Fibroblast of lung (primary cell): Measurements from ENCODE around the gene TRIM67. TPM values are rescaled to one million over a fixed set of nuclear protein-coding genes. Genes with fewer than 3 reads are reported as not detected.

Source experiments
- DNase-seq, 2 donors: peaks; one replicate each; pipeline versions ENCODE4 v3.0.0 to v3.0.0-alpha.2; 2010; ENCODE audit warnings: low read depth in 2 of 2
- H2AFZ ChIP-seq: 2 replicates; pipeline ENCODE4 v1.5.1; 2012; ENCODE audit warnings: low read length, control low read depth, inconsistent platforms
- H3K27ac ChIP-seq: 2 replicates; pipeline ENCODE4 v1.5.1; 2011; ENCODE audit warnings: low read length, control low read depth; ENCODE audit not compliant: insufficient read depth
- H3K27me3 ChIP-seq: 2 replicates; pipeline ENCODE4 v1.5.1; 2011; ENCODE audit warnings: mild to moderate bottlenecking, low read length; ENCODE audit not compliant: control insufficient read depth, insufficient read depth
- H3K36me3 ChIP-seq: 2 replicates; pipeline ENCODE4 v1.5.1; 2011; ENCODE audit warnings: low read length; ENCODE audit not compliant: control insufficient read depth, insufficient read depth
- H3K4me1 ChIP-seq: 2 replicates; pipeline ENCODE4 v1.5.1; 2011; ENCODE audit warnings: low read length; ENCODE audit not compliant: control insufficient read depth, insufficient read depth; ENCODE audit errors: extremely low read depth
- H3K4me2 ChIP-seq: 2 replicates; pipeline ENCODE4 v1.5.1; 2011; ENCODE audit warnings: low read length, control low read depth; ENCODE audit not compliant: insufficient read depth; ENCODE audit errors: extremely low read depth
- H3K4me3 ChIP-seq, 4 experiments: fragments of 200-600 bp in 1 of 4; sonication (generic) in 1 of 4; replicated peaks in 1 of 4; 2 replicates each; pipeline ENCODE4 v1.5.1; 2011 to 2016; ENCODE audit warnings: low read length in 4 of 4, low read depth in 3 of 4, mild to moderate bottlenecking in 3 of 4, control low read depth in 2 of 4, inconsistent platforms in 1 of 4, mixed read lengths in 1 of 4; ENCODE audit not compliant: insufficient read depth in 1 of 4; ENCODE audit errors: control extremely low read depth in 1 of 4
- H3K79me2 ChIP-seq: 2 replicates; pipeline ENCODE4 v1.5.1; 2012; ENCODE audit warnings: mild to moderate bottlenecking, low read length, inconsistent platforms; ENCODE audit not compliant: control insufficient read depth, insufficient read depth
- H3K9ac ChIP-seq: 2 replicates; pipeline ENCODE4 v1.5.1; 2011; ENCODE audit warnings: mild to moderate bottlenecking, low read length, control low read depth; ENCODE audit not compliant: insufficient read depth
- H3K9me3 ChIP-seq: 2 replicates; pipeline ENCODE4 v1.5.1; 2012; ENCODE audit warnings: low read depth, low read length; ENCODE audit not compliant: control insufficient read depth, insufficient read depth
- H4K20me1 ChIP-seq: 2 replicates; pipeline ENCODE4 v1.5.1; 2011; ENCODE audit warnings: low read length; ENCODE audit not compliant: control insufficient read depth, insufficient read depth; ENCODE audit errors: extremely low read depth
- CTCF ChIP-seq, 2 donors: IDR thresholded peaks in 1 of 2; conservative IDR thresholded peaks in 1 of 2; 1 replicate in 1 of 2; 2 replicates in 1 of 2; pipeline ENCODE4 v1.5.1; 2011 to 2012; ENCODE audit warnings: low read length in 2 of 2, control low read depth in 1 of 2, inconsistent platforms in 1 of 2, low read depth in 1 of 2, mild to moderate bottlenecking in 1 of 2
- EZH2 ChIP-seq: IDR thresholded peaks from 2 replicates; pipeline ENCODE4 v1.5.1; 2012; ENCODE audit warnings: low read length, control low read depth, mild to moderate bottlenecking; ENCODE audit errors: missing control alignments
- polyA plus RNA-seq, 2 donors: library from polyadenylated mRNA; depleted of rRNA in 1 of 2; stranded (reverse) in 1 of 2; unstranded in 1 of 2; fragments of >200 nt; gene quantifications; 2 replicates each; pipeline ENCODE4 v1.2.1, GENCODE V29; 2011 to 2012; ENCODE audit warnings: missing spikeins in 1 of 2
- total RNA-seq: library from RNA; depleted of rRNA; stranded (reverse); fragments of >200 nt; gene quantifications from 2 replicates; pipeline ENCODE4 v1.2.1, GENCODE V29; 2014

The TRIM67 gene
- total and polyA plus RNA-seq, 2 donors (not counting 1 experiment from before 2014, with no cell fraction given): 0.02 to 0.17 TPM

- Histone ChIP-seq H3K4me1 (no peaks in the 10 kb centered on the region), H3K27me3 (no peaks in the 10 kb centered on the region), H3K9ac (no peak overlapping the region), H2AFZ (no peak overlapping the region), H3K4me2 (no peak overlapping the region), H3K79me2 (no peaks in the 10 kb centered on the region), H3K9me3 (no peaks in the 10 kb centered on the region), H3K36me3 (no peaks in the 10 kb centered on the region), H3K4me3 (no peak overlapping the region), H3K27ac (no peak overlapping the region), H4K20me1 (no peaks in the 10 kb centered on the region)
- TF ChIP-seq CTCF (conservative IDR thresholded peaks at IDR 0.05 in 1 of 2, IDR thresholded peaks at IDR 0.05 in 1 of 2; ENCODE audit: low read depth in 1 of 2, low read length in 2 of 2): no peak
- DNase-seq: no peak
These were observed 40.3 kb upstream of the TRIM67 start for GRCh38 chr1:231121533-231121932.

GRCh38 chr1:231122143-231122542 lies 39.7 kb upstream of the TRIM67 start:
- Histone ChIP-seq H3K4me1 (no peaks in the 10 kb centered on the region), H3K4me2 (no peak overlapping the region), H4K20me1 (no peaks in the 10 kb centered on the region), H3K79me2 (no peaks in the 10 kb centered on the region), H3K9ac (no peak overlapping the region), H3K36me3 (no peaks in the 10 kb centered on the region), H3K4me3 (no peak overlapping the region), H3K9me3 (no peaks in the 10 kb centered on the region), H3K27ac (no peak overlapping the region), H2AFZ (no peak overlapping the region), H3K27me3 (no peaks in the 10 kb centered on the region)
- DNase-seq: no peak
- TF ChIP-seq CTCF (conservative IDR thresholded peaks at IDR 0.05 in 1 of 2, IDR thresholded peaks at IDR 0.05 in 1 of 2; ENCODE audit: low read depth in 1 of 2, low read length in 2 of 2): no peak
- TF ChIP-seq EZH2: no peak

- DNase-seq: no peak
- TF ChIP-seq EZH2: no peak
- TF ChIP-seq CTCF (conservative IDR thresholded peaks at IDR 0.05 in 1 of 2, IDR thresholded peaks at IDR 0.05 in 1 of 2; ENCODE audit: low read depth in 1 of 2, low read length in 2 of 2): no peak
- no peaks in the 10 kb centered on the region for H3K4me1 ChIP-seq
- no peaks in the 10 kb centered on the region for H3K36me3 ChIP-seq
- no peaks in the 10 kb centered on the region for H3K27me3 ChIP-seq
- no peaks in the 10 kb centered on the region for H4K20me1 ChIP-seq
- no peaks in the 10 kb centered on the region for H3K9me3 ChIP-seq
- H3K4me2 ChIP-seq: no peak overlapping the region
- no peak overlapping the region for H3K27ac ChIP-seq
- no peaks in the 10 kb centered on the region for H3K79me2 ChIP-seq
- H3K9ac ChIP-seq: no peak overlapping the region
- no peak overlapping the region for H3K4me3 ChIP-seq
- no peak overlapping the region for H2AFZ ChIP-seq
These were observed 37.1 kb upstream of the TRIM67 start for GRCh38 chr1:231124746-231125145.
